Measurements from ENCODE around the gene PRMT1. TPM values are rescaled to one million over a fixed set of nuclear protein-coding genes. Genes with fewer than 3 reads are reported as not detected.
A peak's percentile ranks its signal among the peaks of the same experiment; 100 is the strongest.

Gene PRMT1
- total RNA-seq, 1 donor from 2014 or later: 362 TPM

GRCh38 chr19:49687150-49687549, 10.1 kb downstream of the PRMT1 start:
- no peaks in the 10 kb centered on the region for H3K9me3 ChIP-seq (ENCODE audit: control insufficient read depth in 3 of 3, low read length in 3 of 3)
- H3K27ac ChIP-seq (ENCODE audit: low read depth, low read length): peak overlapping the region; percentile 74
- peaks cover 23 to 35% (median 28%) of the 10 kb centered on the region in 3 donors for H3K4me1 ChIP-seq (ENCODE audit: control insufficient read depth in 3 of 3, insufficient read depth in 3 of 3, low read length in 3 of 3)
- H3K27me3 ChIP-seq (ENCODE audit: control insufficient read depth in 3 of 3, insufficient read depth in 3 of 3, low read length in 3 of 3): peaks cover 0 to 21% (median 18%) of the 10 kb centered on the region in 3 donors
- no peak overlapping the region for H3K9ac ChIP-seq (ENCODE audit: low read depth in 1 of 3, low read length in 3 of 3)
- H3K36me3 ChIP-seq (ENCODE audit: control insufficient read depth in 3 of 3, insufficient read depth in 3 of 3, low read length in 3 of 3): peaks cover 35 to 43% (median 40%) of the 10 kb centered on the region in 3 donors
- no peak overlapping the region for H3K4me3 ChIP-seq (ENCODE audit: low read length in 3 of 3)

- Histone ChIP-seq H3K4me3 (ENCODE audit: low read length in 3 of 3) (no peak overlapping the region), H3K36me3 (ENCODE audit: control insufficient read depth in 3 of 3, insufficient read depth in 3 of 3, low read length in 3 of 3) (peaks cover 31 to 38% (median 35%) of the 10 kb centered on the region in 3 donors), H3K27ac (ENCODE audit: low read depth, low read length) (peak overlapping the region; percentile 74), H3K9me3 (ENCODE audit: control insufficient read depth in 3 of 3, low read length in 3 of 3) (no peaks in the 10 kb centered on the region), H3K4me1 (ENCODE audit: control insufficient read depth in 3 of 3, insufficient read depth in 3 of 3, low read length in 3 of 3) (peaks cover 21 to 34% (median 24%) of the 10 kb centered on the region in 3 donors), H3K9ac (ENCODE audit: low read depth in 1 of 3, low read length in 3 of 3) (no peak overlapping the region), H3K27me3 (ENCODE audit: control insufficient read depth in 3 of 3, insufficient read depth in 3 of 3, low read length in 3 of 3) (peaks cover 0 to 21% (median 18%) of the 10 kb centered on the region in 3 donors)
These were observed 10.7 kb downstream of the PRMT1 start for GRCh38 chr19:49687566-49688316.

GRCh38 chr19:49688531-49689132, 11.6 kb downstream of the PRMT1 start:
- peak overlapping the region; percentile 74 for H3K27ac ChIP-seq (ENCODE audit: low read depth, low read length)
- peak overlapping the region in 2 of 3 donors; percentile 22 to 68 for H3K4me3 ChIP-seq (ENCODE audit: low read length in 3 of 3)
- no peaks in the 10 kb centered on the region for H3K9me3 ChIP-seq (ENCODE audit: control insufficient read depth in 3 of 3, low read length in 3 of 3)
- H3K27me3 ChIP-seq (ENCODE audit: control insufficient read depth in 3 of 3, insufficient read depth in 3 of 3, low read length in 3 of 3): peaks cover 0 to 21% (median 18%) of the 10 kb centered on the region in 3 donors
- peaks cover 21 to 34% (median 24%) of the 10 kb centered on the region in 3 donors for H3K4me1 ChIP-seq (ENCODE audit: control insufficient read depth in 3 of 3, insufficient read depth in 3 of 3, low read length in 3 of 3)
- H3K9ac ChIP-seq (ENCODE audit: low read depth in 1 of 3, low read length in 3 of 3): peak overlapping the region in 1 of 3 donors; percentile 5
- peaks cover 26 to 35% (median 31%) of the 10 kb centered on the region in 3 donors for H3K36me3 ChIP-seq (ENCODE audit: control insufficient read depth in 3 of 3, insufficient read depth in 3 of 3, low read length in 3 of 3)

GRCh38 chr19:49689133-49690078, 12.3 kb downstream of the PRMT1 start, which contains the start of gene ADM5:
Gene ADM5, plus strand, starts transcription at chr19:49689594. Its CDS starts 244 bp downstream, at chr19:49689838.
- Histone ChIP-seq H3K4me3 (ENCODE audit: low read length in 3 of 3) (peak within 1 kb of the TSS; percentile 68 to 81 (median 70)), H3K9ac (ENCODE audit: low read depth in 1 of 3, low read length in 3 of 3) (peak within 1 kb of the TSS; percentile 14 to 76 (median 70)), H3K27ac (ENCODE audit: low read depth, low read length) (peak within 1 kb of the TSS; percentile 74), H3K36me3 (ENCODE audit: control insufficient read depth in 3 of 3, insufficient read depth in 3 of 3, low read length in 3 of 3) (peaks cover 19 to 27% (median 24%) of the 10 kb centered on the region in 3 donors), H3K27me3 (ENCODE audit: control insufficient read depth in 3 of 3, insufficient read depth in 3 of 3, low read length in 3 of 3) (peaks cover 0 to 21% (median 18%) of the 10 kb centered on the region in 3 donors), H3K4me1 (ENCODE audit: control insufficient read depth in 3 of 3, insufficient read depth in 3 of 3, low read length in 3 of 3) (peaks cover 21 to 34% (median 24%) of the 10 kb centered on the region in 3 donors), H3K9me3 (ENCODE audit: control insufficient read depth in 3 of 3, low read length in 3 of 3) (no peaks in the 10 kb centered on the region)

- Histone ChIP-seq H3K4me3 (ENCODE audit: low read length in 3 of 3) (peak overlapping the region; percentile 68 to 81 (median 70)), H3K27ac (ENCODE audit: low read depth, low read length) (peak overlapping the region; percentile 65), H3K27me3 (ENCODE audit: control insufficient read depth in 3 of 3, insufficient read depth in 3 of 3, low read length in 3 of 3) (peaks cover 0 to 21% (median 18%) of the 10 kb centered on the region in 3 donors), H3K4me1 (ENCODE audit: control insufficient read depth in 3 of 3, insufficient read depth in 3 of 3, low read length in 3 of 3) (peaks cover 21 to 34% (median 24%) of the 10 kb centered on the region in 3 donors), H3K9ac (ENCODE audit: low read depth in 1 of 3, low read length in 3 of 3) (peak overlapping the region; percentile 12 to 76 (median 70)), H3K9me3 (ENCODE audit: control insufficient read depth in 3 of 3, low read length in 3 of 3) (no peaks in the 10 kb centered on the region), H3K36me3 (ENCODE audit: control insufficient read depth in 3 of 3, insufficient read depth in 3 of 3, low read length in 3 of 3) (peaks cover 11 to 20% (median 16%) of the 10 kb centered on the region in 3 donors)
These were observed 13.1 kb downstream of the PRMT1 start for GRCh38 chr19:49690079-49690655.

GRCh38 chr19:49690656-49691242, 13.7 kb downstream of the PRMT1 start, which contains the start of gene CPT1C:
Gene CPT1C, plus strand, starts transcription at chr19:49691116. Its CDS starts 1,137 bp downstream, at chr19:49692253.
- Histone ChIP-seq H3K9ac (ENCODE audit: low read depth in 1 of 3, low read length in 3 of 3) (peak within 1 kb of the TSS; percentile 12 to 76 (median 70)), H3K4me1 (ENCODE audit: control insufficient read depth in 3 of 3, insufficient read depth in 3 of 3, low read length in 3 of 3) (peaks cover 21 to 34% (median 23%) of the 10 kb centered on the region in 3 donors)

GRCh38 chr19:49691243-49692146, 14.4 kb downstream of the PRMT1 start:
- H3K36me3 ChIP-seq (ENCODE audit: control insufficient read depth in 3 of 3, insufficient read depth in 3 of 3, low read length in 3 of 3): peaks cover 0 to 10% (median 5%) of the 10 kb centered on the region in 3 donors
- no peak overlapping the region for H3K9ac ChIP-seq (ENCODE audit: low read depth in 1 of 3, low read length in 3 of 3)
- no peaks in the 10 kb centered on the region for H3K9me3 ChIP-seq (ENCODE audit: control insufficient read depth in 3 of 3, low read length in 3 of 3)
- H3K27me3 ChIP-seq (ENCODE audit: control insufficient read depth in 3 of 3, insufficient read depth in 3 of 3, low read length in 3 of 3): peaks cover 0 to 21% (median 18%) of the 10 kb centered on the region in 3 donors
- peaks cover 21 to 32% (median 21%) of the 10 kb centered on the region in 3 donors for H3K4me1 ChIP-seq (ENCODE audit: control insufficient read depth in 3 of 3, insufficient read depth in 3 of 3, low read length in 3 of 3)
- H3K4me3 ChIP-seq (ENCODE audit: low read length in 3 of 3): peak overlapping the region; percentile 68 to 81 (median 70)
- H3K27ac ChIP-seq (ENCODE audit: low read depth, low read length): no peak overlapping the region

More at GRCh38 chr19:49690656-49691242, 13.7 kb downstream of the PRMT1 start, which contains the start of gene CPT1C:
- H3K36me3 ChIP-seq (ENCODE audit: control insufficient read depth in 3 of 3, insufficient read depth in 3 of 3, low read length in 3 of 3): peaks cover 5 to 15% (median 11%) of the 10 kb centered on the region in 3 donors
- peaks cover 0 to 21% (median 18%) of the 10 kb centered on the region in 3 donors for H3K27me3 ChIP-seq (ENCODE audit: control insufficient read depth in 3 of 3, insufficient read depth in 3 of 3, low read length in 3 of 3)
- H3K9me3 ChIP-seq (ENCODE audit: control insufficient read depth in 3 of 3, low read length in 3 of 3): no peaks in the 10 kb centered on the region
- peak within 1 kb of the TSS; percentile 65 for H3K27ac ChIP-seq (ENCODE audit: low read depth, low read length)
- peak within 1 kb of the TSS; percentile 68 to 81 (median 70) for H3K4me3 ChIP-seq (ENCODE audit: low read length in 3 of 3)

GRCh38 chr19:49692147-49692506, 15.1 kb downstream of the PRMT1 start:
- no peaks in the 10 kb centered on the region for H3K9me3 ChIP-seq (ENCODE audit: control insufficient read depth in 3 of 3, low read length in 3 of 3)
- H3K36me3 ChIP-seq (ENCODE audit: control insufficient read depth in 3 of 3, insufficient read depth in 3 of 3, low read length in 3 of 3): peaks cover 0 to 5% (median 5%) of the 10 kb centered on the region in 3 donors
- peaks cover 21 to 32% (median 21%) of the 10 kb centered on the region in 3 donors for H3K4me1 ChIP-seq (ENCODE audit: control insufficient read depth in 3 of 3, insufficient read depth in 3 of 3, low read length in 3 of 3)
- H3K9ac ChIP-seq (ENCODE audit: low read depth in 1 of 3, low read length in 3 of 3): no peak overlapping the region
- no peak overlapping the region for H3K27ac ChIP-seq (ENCODE audit: low read depth, low read length)
- no peak overlapping the region for H3K4me3 ChIP-seq (ENCODE audit: low read length in 3 of 3)
- peaks cover 0 to 21% (median 18%) of the 10 kb centered on the region in 3 donors for H3K27me3 ChIP-seq (ENCODE audit: control insufficient read depth in 3 of 3, insufficient read depth in 3 of 3, low read length in 3 of 3)
